Measurements from ENCODE around the gene CCKAR.

CCKAR gene

DNA sequence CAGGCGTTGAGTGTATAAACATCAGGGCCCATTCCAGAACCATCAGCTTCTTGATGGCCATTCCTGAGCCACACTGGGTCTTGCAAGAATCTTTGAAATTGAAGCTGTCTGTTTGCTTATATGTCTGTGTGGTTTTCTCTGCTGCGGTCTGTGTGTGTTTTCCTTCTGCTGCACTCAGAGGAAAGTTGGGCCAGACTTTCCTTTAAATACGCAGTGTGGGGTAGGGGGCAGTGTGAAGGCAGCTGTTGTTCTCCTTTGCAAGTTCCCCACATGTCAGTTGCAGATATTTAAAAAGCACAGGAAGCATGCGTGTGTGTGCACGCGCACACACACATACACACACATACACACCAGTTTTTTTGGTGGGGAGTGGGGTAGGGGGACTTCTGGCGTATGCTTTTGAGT is 32.1 kb downstream of the CCKAR start:
- DNase-seq, result no peak

DNA sequence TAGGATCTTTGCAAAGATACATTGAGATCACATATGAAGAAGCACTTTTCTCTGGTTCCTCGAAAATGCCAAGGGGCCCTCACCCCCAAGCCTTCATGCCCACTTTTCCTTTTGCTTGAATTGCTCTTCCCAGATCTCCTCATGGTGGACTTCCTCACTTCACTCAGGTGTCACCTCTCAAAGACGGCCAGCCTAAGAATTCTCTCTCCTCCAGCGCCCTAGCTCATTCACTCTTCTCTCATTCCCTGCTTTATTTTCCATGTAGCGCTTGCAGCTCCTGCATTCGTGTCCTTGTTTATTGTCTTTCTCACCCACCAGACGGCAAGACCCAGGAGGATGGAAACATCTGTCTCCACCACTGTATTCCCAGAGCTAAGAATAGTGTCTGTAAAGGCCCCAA is 32.9 kb downstream of the CCKAR start:
- DNase-seq, result no peak

DNA sequence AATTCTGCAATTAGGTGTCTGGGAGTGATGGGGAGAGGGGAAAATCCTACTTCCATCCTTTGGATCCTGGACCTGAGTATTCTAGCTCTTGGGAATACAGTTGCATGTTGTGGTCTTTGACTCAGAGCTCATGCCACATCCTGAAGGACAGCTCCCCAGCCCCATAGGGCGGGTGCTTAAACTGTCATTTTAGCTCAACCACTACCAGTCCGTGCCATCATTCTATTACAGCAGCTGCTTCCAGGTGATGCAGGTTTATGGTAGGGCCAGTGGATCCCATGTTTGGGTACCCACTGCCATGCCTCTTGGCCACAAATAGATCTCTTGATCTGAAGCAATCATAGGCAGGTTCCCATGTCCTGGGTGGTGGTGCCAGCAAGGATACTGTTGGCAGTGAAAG is 34.7 kb downstream of the CCKAR start:
- DNase-seq, result no peak

DNA sequence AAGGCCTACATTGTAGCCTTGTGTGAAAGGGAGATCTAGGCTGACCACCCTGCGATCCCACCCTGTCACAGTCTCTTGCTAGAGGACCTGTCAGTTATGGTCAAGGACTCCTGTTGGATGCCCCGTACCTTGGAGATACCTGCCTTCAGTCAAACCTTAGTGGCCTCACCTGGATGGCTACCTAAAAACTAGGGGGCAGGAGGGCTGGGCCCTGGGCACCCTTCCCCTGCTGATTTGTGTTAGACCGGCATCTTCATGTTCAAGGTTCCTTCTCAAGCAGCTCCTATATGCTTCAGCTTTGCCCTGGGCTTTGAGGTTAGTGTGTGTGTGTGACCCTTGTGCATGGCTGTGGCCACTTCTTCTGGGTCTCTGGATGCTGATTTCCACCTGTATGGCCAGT is 35.3 kb downstream of the CCKAR start:
- no peak for DNase-seq

DNA sequence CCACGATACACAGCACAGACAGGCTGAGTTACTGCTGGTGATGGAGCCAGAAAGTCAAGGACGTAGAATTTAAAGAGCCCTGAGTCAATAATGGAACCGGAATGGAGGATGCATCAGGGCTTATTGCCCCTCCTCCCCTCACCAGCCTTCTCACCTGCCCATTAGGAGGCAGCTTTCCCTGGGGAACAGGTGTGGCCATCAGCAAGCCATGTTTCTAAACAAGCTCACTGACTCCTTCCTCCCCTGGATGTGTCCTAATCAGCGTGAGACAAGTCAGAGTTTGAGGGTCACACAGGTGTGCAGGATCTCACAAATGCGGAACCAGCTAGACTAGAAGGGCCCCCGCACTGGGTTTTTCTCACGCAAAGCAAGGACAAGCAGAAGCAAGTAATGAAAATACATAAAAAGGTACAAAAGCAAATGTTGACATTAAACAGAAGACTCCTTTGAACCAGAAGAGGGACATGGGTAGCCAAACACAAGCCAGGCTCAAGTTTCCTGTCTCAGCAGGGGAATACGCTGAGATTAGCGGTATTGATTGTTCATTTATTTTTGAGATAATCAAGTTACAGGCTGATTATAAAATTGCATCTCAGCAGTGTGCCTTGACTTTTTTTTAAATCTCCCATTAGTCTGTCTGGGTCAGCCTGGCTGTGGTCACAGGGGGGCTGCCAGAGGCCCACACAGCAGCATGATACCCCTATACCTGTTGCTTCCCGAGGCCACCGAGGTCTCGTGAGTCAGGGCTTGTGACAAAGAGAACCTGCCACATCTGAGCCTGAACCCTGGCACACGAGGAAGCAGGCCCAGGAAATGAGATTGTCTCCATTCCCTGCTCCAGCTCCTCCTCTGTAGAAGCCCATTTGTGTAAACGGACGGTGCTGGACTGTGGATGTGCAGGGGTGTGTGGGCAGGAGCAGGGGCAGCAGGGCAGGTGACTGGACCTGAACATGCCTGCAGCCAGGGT is 37.4 kb downstream of the CCKAR start:
- no peak for DNase-seq

DNA sequence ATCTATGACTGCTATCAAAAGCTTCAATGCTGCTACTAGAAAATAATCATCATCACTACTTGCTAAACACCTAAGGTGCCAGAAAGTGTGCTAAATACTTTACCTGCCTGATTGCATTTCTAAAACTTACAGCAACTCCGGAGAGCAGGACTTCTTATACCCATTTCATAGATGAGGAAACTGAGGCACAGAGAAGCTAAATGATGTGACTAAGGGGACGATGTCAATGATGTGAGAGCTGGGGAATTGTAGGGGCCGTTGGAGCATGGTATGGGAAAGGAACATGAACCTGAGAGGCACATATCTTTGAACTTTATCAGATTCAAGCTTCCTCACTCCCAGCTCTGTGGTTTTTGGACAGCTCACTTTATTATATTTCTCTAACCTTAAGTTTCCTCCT is 38.7 kb downstream of the CCKAR start:
- DNase-seq, result no peak

DNA sequence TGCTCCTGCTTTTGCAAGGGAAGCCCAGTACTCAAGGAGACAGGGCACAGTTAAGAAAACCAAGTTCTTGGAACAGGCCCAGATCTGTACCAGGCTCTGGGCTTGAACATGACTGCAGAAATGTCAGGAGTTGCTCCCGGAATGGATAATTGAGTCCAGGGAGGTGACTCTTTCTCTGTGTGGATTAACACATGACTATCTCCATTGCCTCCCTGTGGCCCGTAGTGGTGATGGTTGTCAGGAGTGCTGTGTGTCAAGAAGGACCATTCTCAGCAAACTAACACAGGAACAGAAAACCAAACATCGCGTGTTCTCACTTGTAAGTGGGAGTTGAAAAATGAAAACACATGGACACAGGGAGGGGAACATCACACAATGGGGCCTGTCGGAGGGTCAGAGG is 39.9 kb downstream of the CCKAR start:
- no peak for DNase-seq

DNA sequence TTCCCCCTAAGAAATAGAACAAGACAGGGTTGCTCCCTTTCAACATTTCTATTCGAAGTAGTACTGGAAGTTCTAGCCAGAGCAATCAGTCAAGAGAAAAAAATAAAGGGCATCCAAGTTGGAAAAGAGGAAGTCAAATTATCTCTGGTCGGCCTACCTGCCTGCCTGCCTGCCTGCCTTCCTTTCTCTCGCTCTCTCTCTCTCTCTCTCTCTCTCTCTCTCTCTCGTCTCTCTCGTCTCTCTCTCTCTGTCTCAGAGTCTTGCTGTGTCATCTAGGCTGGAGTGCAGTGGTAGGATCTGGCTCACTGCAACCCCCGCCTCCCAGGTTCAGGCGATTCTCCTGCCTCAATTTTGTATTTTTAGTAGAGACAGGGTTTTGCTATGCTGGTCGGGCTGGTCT is 42.9 kb downstream of the CCKAR start:
- DNase-seq, result no peak

DNA sequence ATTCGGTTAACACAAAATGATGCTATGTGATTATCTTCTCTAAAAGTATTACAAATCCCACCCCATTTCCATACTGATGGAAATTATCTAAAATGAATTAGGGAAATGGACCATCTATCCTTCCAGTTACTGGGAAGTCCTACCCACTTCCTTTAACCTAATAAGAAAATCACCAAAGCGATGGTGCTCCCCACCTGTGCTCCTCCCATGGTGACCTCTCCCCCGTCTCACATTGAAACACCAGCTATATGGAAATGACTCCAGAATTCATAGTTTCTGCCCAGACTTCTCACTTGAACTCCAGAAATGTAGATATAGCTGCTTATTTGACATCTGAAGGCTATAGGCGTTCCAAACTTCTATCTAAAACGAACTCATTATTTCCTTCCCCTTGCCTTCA is 48.5 kb downstream of the CCKAR start:
- DNase-seq, result no peak

DNA sequence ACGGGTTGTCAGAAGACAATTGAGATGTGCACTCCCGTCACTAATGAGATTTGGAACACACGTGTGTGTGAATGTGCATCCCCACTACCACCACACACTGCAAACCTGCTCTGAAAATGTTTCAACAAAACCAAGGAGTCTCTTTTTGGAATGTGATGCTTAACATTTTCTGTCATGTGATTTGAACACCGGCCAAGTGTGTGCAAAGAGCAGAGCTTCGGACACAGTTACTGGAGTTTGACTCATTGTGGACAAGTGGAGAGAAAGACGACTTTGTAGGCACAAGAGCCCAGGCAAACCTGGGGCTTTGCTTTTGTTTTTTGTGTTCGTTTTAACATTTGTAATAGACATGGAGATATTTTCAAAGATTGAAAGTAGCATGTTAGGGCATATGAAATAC is 49.2 kb downstream of the CCKAR start:
- DNase-seq, result no peak

DNA sequence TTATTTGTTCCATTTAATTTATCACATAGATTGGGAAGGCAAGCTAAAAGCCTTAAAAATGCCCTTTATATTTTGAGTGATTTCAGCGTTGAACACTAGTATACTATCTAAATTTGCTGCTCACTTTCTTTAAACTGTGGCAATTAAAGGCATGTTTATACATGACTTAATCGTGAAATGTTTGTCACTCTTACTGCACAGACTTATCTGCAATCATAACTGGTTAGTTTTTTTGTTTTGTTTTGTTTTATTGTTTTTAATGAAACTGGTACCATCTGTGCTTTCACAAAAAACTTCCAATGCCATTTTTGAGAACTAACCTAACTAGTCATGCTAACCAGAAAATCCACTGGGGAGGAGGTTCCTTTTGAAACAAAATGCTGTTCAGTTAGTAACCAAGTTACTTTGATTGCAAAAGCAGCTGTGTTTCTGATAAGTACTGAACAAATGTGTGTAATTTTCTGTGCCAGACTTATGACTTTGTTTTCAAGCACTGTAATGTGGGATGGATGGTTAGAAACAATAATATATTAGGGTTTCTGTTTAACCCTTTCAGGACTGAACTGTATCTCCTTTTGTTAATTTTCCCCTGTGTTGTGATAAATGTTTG is 56.1 kb downstream of the CCKAR start:
- no peak for DNase-seq

DNA sequence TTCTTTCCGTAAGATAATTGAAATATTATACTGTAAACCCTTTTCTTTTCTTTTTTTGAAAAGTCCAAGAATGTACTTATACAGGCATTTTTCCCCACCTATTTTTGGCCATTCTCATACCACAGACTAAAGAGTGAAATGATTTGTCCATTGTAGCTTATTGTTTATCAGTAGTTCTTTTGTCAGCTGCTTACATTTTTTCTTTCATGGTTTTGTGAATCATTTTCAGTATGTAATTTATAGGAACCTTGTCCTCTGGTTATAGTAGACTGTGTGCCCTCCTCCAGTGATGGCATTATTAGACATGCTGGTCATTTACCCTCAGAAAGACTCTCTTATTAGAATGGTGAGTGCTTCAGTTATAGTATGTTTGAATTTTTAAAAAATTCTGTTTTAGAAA is 56.7 kb downstream of the CCKAR start:
- no peak for DNase-seq

DNA sequence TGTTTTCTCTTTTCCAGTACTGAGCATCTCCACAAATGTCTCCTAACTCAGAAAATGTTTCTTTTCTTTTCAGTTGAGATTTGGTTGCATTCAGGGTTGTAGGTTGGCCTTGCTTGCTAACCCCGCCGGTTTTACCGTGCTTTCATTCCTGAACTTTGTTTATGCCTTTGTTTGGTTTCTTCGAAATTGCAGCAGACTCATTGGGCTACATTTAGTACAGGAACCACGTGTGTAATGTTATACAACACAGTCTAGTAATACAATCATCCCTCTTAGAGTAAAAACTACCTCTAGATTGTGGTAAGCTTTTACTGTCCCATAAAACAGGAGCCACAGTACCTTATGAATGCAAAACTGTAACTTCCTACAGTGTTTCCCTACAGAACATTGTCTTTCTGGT is 57.9 kb downstream of the CCKAR start:
- DNase-seq, result no peak

DNA sequence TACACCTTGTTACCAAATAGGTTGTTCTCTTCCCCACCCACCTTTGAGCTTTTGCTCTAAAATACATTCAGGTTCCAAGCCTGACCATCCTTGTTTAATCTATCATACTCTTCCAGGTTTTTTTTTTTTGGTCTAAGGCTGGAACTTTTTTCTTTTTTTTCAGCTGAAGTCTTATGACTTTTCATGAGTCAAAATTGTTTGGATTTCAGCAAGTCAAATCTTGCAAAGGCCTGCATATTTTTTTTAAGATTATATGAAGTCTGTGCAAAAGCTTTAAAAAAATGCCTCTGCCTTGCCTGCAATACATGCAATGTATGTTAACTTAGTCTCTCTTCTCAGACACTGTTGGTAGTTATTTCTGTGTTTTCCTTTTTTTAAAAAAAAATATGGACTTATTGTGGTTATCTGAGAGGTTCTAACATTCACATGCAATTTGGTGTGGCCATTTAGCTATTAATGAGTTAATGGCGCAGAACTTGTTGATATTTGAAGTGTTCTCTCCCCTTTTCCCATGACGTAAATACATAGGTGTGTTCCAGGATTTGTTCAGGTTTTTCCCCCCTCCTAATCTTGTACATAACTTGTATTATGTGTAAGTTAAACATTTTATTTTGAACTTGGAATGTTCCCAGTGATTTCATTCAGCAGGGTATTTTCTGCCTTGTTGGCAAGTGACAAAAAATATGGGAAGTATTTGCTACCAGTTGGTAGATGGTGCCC is 58.7 kb downstream of the CCKAR start:
- DNase-seq, result no peak
